Mesenchymal stem cell (in vitro differentiated cells and primary cell): Measurements from ENCODE around the gene ERN1.
A peak's percentile ranks its signal among the peaks of the same experiment; 100 is the strongest.

Source experiments
- DNase-seq: peaks from one replicate; pipeline ENCODE4 v3.0.0-alpha.2; 2013
- H2AFZ ChIP-seq: one replicate; pipeline ENCODE4 v1.6.1; 2013; ENCODE audit warnings: low read depth, mild to moderate bottlenecking, control low read depth, inconsistent platforms, low read length, moderate library complexity
- H2AK5ac ChIP-seq: 2 replicates; pipeline ENCODE4 v1.6.1; 2013; ENCODE audit warnings: low read length, moderate library complexity, mild to moderate bottlenecking, inconsistent platforms; ENCODE audit not compliant: severe bottlenecking
- H2BK120ac ChIP-seq: one replicate; pipeline ENCODE4 v1.6.1; 2013; ENCODE audit warnings: low read depth, mild to moderate bottlenecking, inconsistent platforms, low read length, moderate library complexity
- H2BK12ac ChIP-seq, 2 experiments: one replicate each; pipeline ENCODE4 v1.6.1; 2013; ENCODE audit warnings: inconsistent platforms in 2 of 2, low read length in 2 of 2, mild to moderate bottlenecking in 2 of 2, moderate library complexity in 2 of 2, control low read depth in 1 of 2
- H2BK15ac ChIP-seq: one replicate; pipeline ENCODE4 v1.6.1; 2013; ENCODE audit warnings: mild to moderate bottlenecking, low read depth, inconsistent platforms; ENCODE audit not compliant: poor library complexity, severe bottlenecking
- H2BK5ac ChIP-seq: 2 replicates; pipeline ENCODE4 v1.6.1; 2013; ENCODE audit warnings: low read depth, mild to moderate bottlenecking, low read length, control low read depth, inconsistent platforms; ENCODE audit not compliant: poor library complexity, severe bottlenecking
- H3K14ac ChIP-seq, 2 experiments: one replicate each; pipeline ENCODE4 v1.6.1; 2013; ENCODE audit warnings: inconsistent platforms in 2 of 2, low read length in 2 of 2, control low read depth in 1 of 2, mild to moderate bottlenecking in 1 of 2, moderate library complexity in 1 of 2
- H3K18ac ChIP-seq, 2 experiments: one replicate each; pipeline ENCODE4 v1.6.1; 2013; ENCODE audit warnings: inconsistent platforms in 2 of 2, low read length in 2 of 2, control low read depth in 1 of 2, low read depth in 1 of 2, mild to moderate bottlenecking in 1 of 2
- H3K23ac ChIP-seq, 2 experiments: one replicate each; pipeline ENCODE4 v1.6.1; 2013; ENCODE audit warnings: inconsistent platforms in 2 of 2, low read length in 2 of 2, mild to moderate bottlenecking in 2 of 2, moderate library complexity in 2 of 2, control low read depth in 1 of 2
- H3K27ac ChIP-seq: 2 replicates; pipeline ENCODE4 v1.5.1; 2013; ENCODE audit warnings: mild to moderate bottlenecking, moderate library complexity, low read length, control low read depth, inconsistent platforms; ENCODE audit not compliant: poor library complexity, severe bottlenecking
- H3K27me3 ChIP-seq, 2 experiments: 2 replicates each; pipeline versions ENCODE4 v1.6.1 to v1.7.0; 2013; ENCODE audit warnings: low read length in 2 of 2, mild to moderate bottlenecking in 2 of 2, moderate library complexity in 2 of 2, control low read depth in 1 of 2, inconsistent platforms in 1 of 2; ENCODE audit not compliant: control insufficient read depth in 1 of 2, insufficient read depth in 1 of 2
- H3K36me3 ChIP-seq, 2 experiments: 2 replicates each; pipeline versions ENCODE4 v1.6.1 to v1.7.0; 2013; ENCODE audit warnings: low read length in 2 of 2, control low read depth in 1 of 2, inconsistent platforms in 1 of 2, low read depth in 1 of 2, mild to moderate bottlenecking in 1 of 2; ENCODE audit not compliant: insufficient read depth in 2 of 2, control insufficient read depth in 1 of 2
- H3K4ac ChIP-seq, 2 experiments: one replicate each; pipeline ENCODE4 v1.6.1; 2013; ENCODE audit warnings: inconsistent platforms in 2 of 2, low read length in 2 of 2, mild to moderate bottlenecking in 2 of 2, moderate library complexity in 2 of 2, control low read depth in 1 of 2, low read depth in 1 of 2
- H3K4me1 ChIP-seq: 2 replicates; pipeline ENCODE4 v1.6.1; 2013; ENCODE audit warnings: low read depth, low read length, control low read depth; ENCODE audit not compliant: control insufficient read depth, insufficient read depth
- H3K4me2 ChIP-seq: 2 replicates; pipeline ENCODE4 v1.6.1; 2013; ENCODE audit warnings: low read length, mild to moderate bottlenecking, inconsistent platforms; ENCODE audit not compliant: poor library complexity, severe bottlenecking
- H3K4me3 ChIP-seq, 2 experiments: 2 replicates each; pipeline versions ENCODE4 v1.5.1 to v1.7.0; 2013; ENCODE audit warnings: low read length in 2 of 2, mild to moderate bottlenecking in 2 of 2, control low read depth in 1 of 2, low read depth in 1 of 2; ENCODE audit not compliant: insufficient read depth in 1 of 2
- H3K79me1 ChIP-seq: replicated peaks from 2 replicates; pipeline ENCODE4 v1.6.1; 2013; ENCODE audit warnings: mild to moderate bottlenecking, control low read depth, low read length, inconsistent platforms; ENCODE audit not compliant: poor library complexity, severe bottlenecking
- H3K9ac ChIP-seq: 2 replicates; pipeline ENCODE4 v1.7.0; 2013; ENCODE audit warnings: mild to moderate bottlenecking, low read length, moderate library complexity
- H3K9me3 ChIP-seq: 2 replicates; pipeline ENCODE4 v1.7.0; 2013; ENCODE audit warnings: mild to moderate bottlenecking, low read length; ENCODE audit not compliant: control insufficient read depth
- H4K8ac ChIP-seq: one replicate; pipeline ENCODE4 v1.6.1; 2013; ENCODE audit warnings: inconsistent platforms, mild to moderate bottlenecking, low read length, moderate library complexity
- H4K91ac ChIP-seq: one replicate; pipeline ENCODE4 v1.6.1; 2013; ENCODE audit warnings: mild to moderate bottlenecking, low read length, inconsistent platforms
- WGBS: methylation state at CpG from one replicate; pipeline ENCODE4 v1.1.7; 2013; ENCODE audit warnings: mixed read lengths; 5-methylcytosine and 5-hydroxymethylcytosine counted together

The ERN1 gene

GRCh38 chr17:64115822-64116534 is 14.0 kb downstream of the ERN1 start:
- DNase-seq, result peak; percentile 84
- H3K36me3 ChIP-seq, result peaks cover 2 to 4% of the 10 kb centered on the region in 2 experiments
- no peak overlapping the region for H4K8ac ChIP-seq
- no peak overlapping the region for H2BK12ac ChIP-seq
- no peak overlapping the region for H2BK120ac ChIP-seq
- no peaks in the 10 kb centered on the region for H3K9me3 ChIP-seq
- H4K91ac ChIP-seq, result no peak overlapping the region
- peak overlapping the region; percentile 51 for H3K9ac ChIP-seq
- no peak overlapping the region for H3K14ac ChIP-seq
- H3K4me1 ChIP-seq, result no peaks in the 10 kb centered on the region
- no peak overlapping the region for H3K27ac ChIP-seq
- no peak overlapping the region for H2BK5ac ChIP-seq
- H2BK15ac ChIP-seq, result no peak overlapping the region
- H3K4me3 ChIP-seq, result peak overlapping the region in 1 of 2 experiments; percentile 39
- no peak overlapping the region for H2AK5ac ChIP-seq
- H3K79me1 ChIP-seq, result peaks cover 27% of the 10 kb centered on the region
- no peak overlapping the region for H3K4me2 ChIP-seq
- H3K27me3 ChIP-seq, result no peaks in the 10 kb centered on the region
- H3K23ac ChIP-seq, result no peak overlapping the region
- no peak overlapping the region for H3K4ac ChIP-seq
- H2AFZ ChIP-seq, result no peak overlapping the region
- WGBS, result 71% methylated on average over 5 of the region's 7 CpGs
- H3K18ac ChIP-seq, result no peak overlapping the region

- 96% methylated on average over 8 of the region's 8 CpGs for WGBS
- no peak overlapping the region for H3K23ac ChIP-seq
- H3K18ac ChIP-seq, result no peak overlapping the region
- no peak overlapping the region for H2BK12ac ChIP-seq
- no peak overlapping the region for H2AFZ ChIP-seq
- no peak for DNase-seq
- no peak overlapping the region for H3K27ac ChIP-seq
- no peak overlapping the region for H4K91ac ChIP-seq
- no peaks in the 10 kb centered on the region for H3K9me3 ChIP-seq
- no peak overlapping the region for H2BK120ac ChIP-seq
- H3K79me1 ChIP-seq, result peaks cover 24% of the 10 kb centered on the region
- peak overlapping the region; percentile 51 for H3K9ac ChIP-seq
- peaks cover 0 to 2% of the 10 kb centered on the region in 2 experiments for H3K36me3 ChIP-seq
- H3K4me3 ChIP-seq, result peak overlapping the region in 1 of 2 experiments; percentile 39
- H3K4me1 ChIP-seq, result no peaks in the 10 kb centered on the region
- no peaks in the 10 kb centered on the region for H3K27me3 ChIP-seq
- H4K8ac ChIP-seq, result no peak overlapping the region
- no peak overlapping the region for H2BK5ac ChIP-seq
- no peak overlapping the region for H2AK5ac ChIP-seq
- H3K4me2 ChIP-seq, result no peak overlapping the region
- no peak overlapping the region for H3K14ac ChIP-seq
- H3K4ac ChIP-seq, result no peak overlapping the region
- no peak overlapping the region for H2BK15ac ChIP-seq
Measured at GRCh38 chr17:64115043-64115698, 14.8 kb downstream of the ERN1 start.

GRCh38 chr17:64113006-64113405 is 16.9 kb downstream of the ERN1 start:
- Histone ChIP-seq H3K14ac (no peak overlapping the region), H3K36me3 (peaks cover 0 to 2% of the 10 kb centered on the region in 2 experiments), H3K9me3 (no peaks in the 10 kb centered on the region), H4K91ac (no peak overlapping the region), H2BK120ac (no peak overlapping the region), H2BK15ac (no peak overlapping the region), H2BK12ac (no peak overlapping the region), H2AK5ac (no peak overlapping the region), H3K4ac (no peak overlapping the region), H2AFZ (no peak overlapping the region), H2BK5ac (no peak overlapping the region), H3K27me3 (no peaks in the 10 kb centered on the region), H3K4me3 (no peak overlapping the region), H3K18ac (no peak overlapping the region), H3K27ac (no peak overlapping the region), H4K8ac (no peak overlapping the region), H3K4me2 (no peak overlapping the region), H3K23ac (no peak overlapping the region), H3K9ac (no peak overlapping the region), H3K79me1 (peaks cover 19% of the 10 kb centered on the region), H3K4me1 (no peaks in the 10 kb centered on the region)
- WGBS, result 100% methylated on average over 2 of the region's 2 CpGs
- DNase-seq, result no peak

- no peak overlapping the region for H2BK12ac ChIP-seq
- H3K79me1 ChIP-seq, result peaks cover 17% of the 10 kb centered on the region
Measured at GRCh38 chr17:64111831-64112230, 18.1 kb downstream of the ERN1 start.

More at GRCh38 chr17:64111831-64112230, 18.1 kb downstream of the ERN1 start:
- Histone ChIP-seq H3K9ac (no peak overlapping the region), H2AK5ac (no peak overlapping the region), H2AFZ (no peak overlapping the region), H3K23ac (no peak overlapping the region), H3K4me1 (no peaks in the 10 kb centered on the region), H2BK5ac (no peak overlapping the region), H3K27ac (no peak overlapping the region), H3K4me2 (no peak overlapping the region), H4K91ac (no peak overlapping the region), H3K4me3 (no peak overlapping the region), H3K4ac (no peak overlapping the region), H3K9me3 (no peaks in the 10 kb centered on the region), H4K8ac (no peak overlapping the region), H2BK120ac (no peak overlapping the region), H3K27me3 (no peaks in the 10 kb centered on the region), H3K18ac (no peak overlapping the region), H2BK15ac (no peak overlapping the region), H3K14ac (no peak overlapping the region), H3K36me3 (peaks cover 0 to 2% of the 10 kb centered on the region in 2 experiments)
- WGBS, result 100% methylated on average over 4 of the region's 4 CpGs
- no peak for DNase-seq
